K562 (cell line): ENCODE data around the gene HEXIM2. TPM values are rescaled to one million over a fixed set of nuclear protein-coding genes. Genes with fewer than 3 reads are reported as not detected.

Experiments
- BDP1 ChIP-seq: IDR thresholded peaks from 3 replicates; pipeline ENCODE4 v1.6.1; 2011; ENCODE audit not compliant: insufficient read length, insufficient read depth
- BRD9 ChIP-seq: fragments of 450-650 bp; IDR thresholded peaks from 2 replicates; pipeline ENCODE4 v1.6.1; 2018; ENCODE audit warnings: low read depth; ENCODE audit not compliant: partially characterized antibody
- CBFB ChIP-seq: sonication (generic); formaldehyde crosslinking; IDR thresholded peaks from 2 replicates; pipeline ENCODE4 v1.4.0; 2020; ENCODE audit warnings: mild to moderate bottlenecking, missing genetic modification reagents
- CCNT2 ChIP-seq: IDR thresholded peaks from 2 replicates; pipeline ENCODE4 v1.6.1; 2011; ENCODE audit warnings: borderline replicate concordance, low read depth, mild to moderate bottlenecking, moderate library complexity, mixed read lengths, low read length; ENCODE audit not compliant: insufficient read length; ENCODE audit errors: extremely low read depth
- CEBPG ChIP-seq, 3 experiments: fragments of 200-800 bp in 1 of 3; sonication (Bioruptor generic) in 1 of 3; sonication (generic) in 1 of 3; formaldehyde crosslinking in 1 of 3; IDR thresholded peaks in 2 of 3; conservative IDR thresholded peaks in 1 of 3; 2 replicates each; pipeline versions ENCODE4 v1.6.1 to v1.8.0; 2016 to 2022; ENCODE audit warnings: missing compliant biosample characterization in 2 of 3, missing genetic modification characterization in 2 of 3, mild to moderate bottlenecking in 1 of 3, missing genetic modification reagents in 1 of 3
- ELF1 ChIP-seq: fragments of 200-800 bp; sonication (Bioruptor generic); IDR thresholded peaks from 2 replicates; pipeline ENCODE4 v1.6.1; 2016; ENCODE audit warnings: missing genetic modification characterization, missing compliant biosample characterization
- GATAD2A ChIP-seq: fragments of 450-650 bp; IDR thresholded peaks from 2 replicates; pipeline ENCODE4 v1.6.1; 2017
- HINFP ChIP-seq: fragments of 450-650 bp; conservative IDR thresholded peaks from 2 replicates; pipeline ENCODE4 v1.6.1; 2016; ENCODE audit warnings: missing genetic modification characterization, low read depth, mild to moderate bottlenecking, control low read depth, missing compliant biosample characterization
- HNRNPL ChIP-seq: fragments of 200-400 bp; formaldehyde crosslinking; IDR thresholded peaks from 2 replicates; pipeline ENCODE4 v1.6.1; 2017; ENCODE audit warnings: low read depth, mild to moderate bottlenecking, low read length
- MTA1 ChIP-seq: fragments of 450-650 bp; IDR thresholded peaks from 2 replicates; pipeline ENCODE4 v1.6.1; 2017; ENCODE audit warnings: borderline replicate concordance
- NFIC ChIP-seq: fragments of 450-650 bp; IDR thresholded peaks from 2 replicates; pipeline ENCODE4 v1.6.1; 2017; ENCODE audit warnings: mild to moderate bottlenecking, inconsistent platforms
- PRMT5 ChIP-seq: sonication (generic); formaldehyde crosslinking; IDR thresholded peaks from 2 replicates; pipeline ENCODE4 v1.5.0; 2020; ENCODE audit warnings: missing genetic modification reagents
- RCOR1 ChIP-seq, 2 experiments: IDR thresholded peaks; 2 replicates each; pipeline ENCODE4 v1.6.1; 2012; ENCODE audit warnings: low read depth in 2 of 2, low read length in 2 of 2, borderline replicate concordance in 1 of 2, improper control_type of control experiment in 1 of 2
- TEAD4 ChIP-seq, 2 experiments: sonication (generic) in 1 of 2; formaldehyde crosslinking in 1 of 2; IDR thresholded peaks; 2 replicates each; pipeline versions ENCODE4 v1.6.1 to v1.8.0; 2012 to 2022; ENCODE audit warnings: borderline replicate concordance in 1 of 2, inconsistent platforms in 1 of 2, low read length in 1 of 2, mild to moderate bottlenecking in 1 of 2, missing genetic modification reagents in 1 of 2
- ZFP91 ChIP-seq: sonication (generic); formaldehyde crosslinking; IDR thresholded peaks from 2 replicates; pipeline ENCODE4 v1.8.0; 2022; ENCODE audit warnings: mild to moderate bottlenecking, missing genetic modification reagents
- ZNF121 ChIP-seq: sonication (generic); formaldehyde crosslinking; conservative IDR thresholded peaks from 2 replicates; pipeline ENCODE4 v1.8.0; 2022; ENCODE audit warnings: missing genetic modification reagents
- ZNF232 ChIP-seq: sonication (generic); formaldehyde crosslinking; IDR thresholded peaks from 2 replicates; pipeline ENCODE4 v1.8.0; 2022; ENCODE audit warnings: mild to moderate bottlenecking, missing genetic modification reagents
- polyA plus RNA-seq, 8 experiments: library from polyadenylated mRNA; depleted of rRNA in 4 of 8; stranded (reverse) in 5 of 8; unstranded in 3 of 8; fragments of >200 nt; fragmentation: Nextera tagmentation in 2 of 8; fragmentation: Illumina TruSeq in 1 of 8; extraction: Ambion mirVana in 2 of 8; extraction: Trizol in 1 of 8; gene quantifications; 2 replicates each; pipeline versions ENCODE4 v1.2.1 to v1.2.3, GENCODE V29; 2011 to 2014; ENCODE audit warnings: inconsistent platforms in 1 of 8, missing spikeins in 1 of 8
- total RNA-seq, 7 experiments: library from RNA; depleted of rRNA in 6 of 7; stranded (reverse); fragments of >200 nt in 6 of 7; fragmentation: Illumina TruSeq in 2 of 7; extraction: Trizol in 2 of 7; gene quantifications; 2 replicates each; pipeline versions ENCODE4 v1.2.1 to v1.2.3, GENCODE V29; 2011 to 2021; ENCODE audit warnings: low replicate concordance in 1 of 7
- TF ChIP-seq, protein P1 (sequence below): sonication (generic); formaldehyde crosslinking; IDR thresholded peaks from 2 replicates; pipeline ENCODE4 v1.8.0; 2022; ENCODE audit warnings: missing genetic modification reagents, mild to moderate bottlenecking, borderline replicate concordance
- TF ChIP-seq, protein P2 (sequence below): fragments of 250-450 bp; sonication (Bioruptor Pico); IDR thresholded peaks from 2 replicates; pipeline ENCODE4 v1.8.0; 2022; ENCODE audit warnings: inconsistent platforms

HEXIM2 gene
- total and polyA plus RNA-seq, 9 of the 15 experiments (the other 6 are each of a cell fraction or from before 2014, with no cell fraction given): 0.69 to 3.4 (median 1.1) TPM; not detected in 2

DNA sequence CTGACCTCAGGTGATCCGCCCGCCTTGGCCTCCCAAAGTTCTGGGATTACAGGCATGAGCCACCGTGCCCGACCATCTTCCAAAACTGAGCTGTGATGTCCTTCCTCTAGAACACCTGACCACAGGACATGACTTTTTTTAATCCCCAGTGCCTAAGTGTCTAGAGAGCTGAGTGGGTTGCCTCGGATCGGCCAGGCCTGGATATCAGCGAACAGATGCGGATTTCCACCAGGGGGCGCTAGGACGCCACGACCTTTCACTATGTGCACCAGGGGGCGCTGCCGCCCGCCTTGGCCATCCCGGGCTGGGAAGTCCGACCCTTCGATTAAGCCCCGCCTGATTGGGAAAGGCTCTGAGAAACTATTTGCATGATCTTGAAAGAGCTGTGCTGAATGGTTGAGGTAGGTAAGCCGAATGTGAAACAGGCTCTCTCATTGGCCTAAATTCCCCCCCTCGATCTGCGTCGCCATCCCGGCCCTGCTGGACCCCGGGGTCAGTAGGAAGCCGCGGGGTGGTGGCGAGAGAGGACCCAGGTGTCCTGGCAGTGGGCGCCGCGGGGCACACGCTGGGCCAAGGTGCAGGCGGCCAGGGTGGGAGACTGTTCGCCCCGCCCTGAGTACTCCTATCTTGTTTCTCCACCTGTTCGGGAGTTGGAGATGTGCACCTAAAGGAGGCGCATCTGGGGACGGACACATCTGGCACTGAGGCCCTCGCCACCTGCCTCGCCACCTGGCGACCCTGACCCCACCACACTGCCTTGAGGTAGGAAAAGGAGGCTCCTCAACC, 26.3 kb upstream of the HEXIM2 start, which contains the start of gene ACBD4 (continued):
- TF ChIP-seq CCNT2: peak; percentile 31
- TF ChIP-seq TEAD4 (IDR thresholded peaks at IDR 0.05; ENCODE audit: low read length): peak; percentile 77
- no peak for TF ChIP-seq TEAD4 (CRISPR knock-in tag; IDR thresholded peaks at IDR 0.05; ENCODE audit: borderline replicate concordance)
- TF ChIP-seq ELF1 (tag): no peak
- 0 out of 2 replicates have a peak, but pooled peaks have one; percentile 9 for TF ChIP-seq MTA1
- TF ChIP-seq RCOR1 (IDR thresholded peaks at IDR 0.05; ENCODE audit: borderline replicate concordance in 1 of 2, low read depth in 2 of 2, low read length in 2 of 2): peak in 1 of 2 experiments; percentile 80; a peak in 3 of 4 replicates
- TF ChIP-seq CEBPG (CRISPR knock-in tag; IDR thresholded peaks at IDR 0.05): peak; percentile 83
- TF ChIP-seq CEBPG (tag; conservative IDR thresholded peaks at IDR 0.05 in 1 of 2, IDR thresholded peaks at IDR 0.05 in 1 of 2): peak in 1 of 2 experiments; percentile 63; a peak in 1 of 4 replicates
- TF ChIP-seq CBFB (CRISPR knock-in tag): no peak
- no peak for TF ChIP-seq HINFP (tag)
- peak; percentile 44; the same call in 1 of the 2 replicates for TF ChIP-seq GATAD2A
- TF ChIP-seq HNRNPL: no peak
- peak; percentile 65 for TF ChIP-seq NFIC
- TF ChIP-seq, protein P1, sequence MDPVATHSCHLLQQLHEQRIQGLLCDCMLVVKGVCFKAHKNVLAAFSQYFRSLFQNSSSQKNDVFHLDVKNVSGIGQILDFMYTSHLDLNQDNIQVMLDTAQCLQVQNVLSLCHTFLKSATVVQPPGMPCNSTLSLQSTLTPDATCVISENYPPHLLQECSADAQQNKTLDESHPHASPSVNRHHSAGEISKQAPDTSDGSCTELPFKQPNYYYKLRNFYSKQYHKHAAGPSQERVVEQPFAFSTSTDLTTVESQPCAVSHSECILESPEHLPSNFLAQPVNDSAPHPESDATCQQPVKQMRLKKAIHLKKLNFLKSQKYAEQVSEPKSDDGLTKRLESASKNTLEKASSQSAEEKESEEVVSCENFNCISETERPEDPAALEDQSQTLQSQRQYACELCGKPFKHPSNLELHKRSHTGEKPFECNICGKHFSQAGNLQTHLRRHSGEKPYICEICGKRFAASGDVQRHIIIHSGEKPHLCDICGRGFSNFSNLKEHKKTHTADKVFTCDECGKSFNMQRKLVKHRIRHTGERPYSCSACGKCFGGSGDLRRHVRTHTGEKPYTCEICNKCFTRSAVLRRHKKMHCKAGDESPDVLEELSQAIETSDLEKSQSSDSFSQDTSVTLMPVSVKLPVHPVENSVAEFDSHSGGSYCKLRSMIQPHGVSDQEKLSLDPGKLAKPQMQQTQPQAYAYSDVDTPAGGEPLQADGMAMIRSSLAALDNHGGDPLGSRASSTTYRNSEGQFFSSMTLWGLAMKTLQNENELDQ: no peak
- TF ChIP-seq ZNF232: no peak
- TF ChIP-seq, protein P2, sequence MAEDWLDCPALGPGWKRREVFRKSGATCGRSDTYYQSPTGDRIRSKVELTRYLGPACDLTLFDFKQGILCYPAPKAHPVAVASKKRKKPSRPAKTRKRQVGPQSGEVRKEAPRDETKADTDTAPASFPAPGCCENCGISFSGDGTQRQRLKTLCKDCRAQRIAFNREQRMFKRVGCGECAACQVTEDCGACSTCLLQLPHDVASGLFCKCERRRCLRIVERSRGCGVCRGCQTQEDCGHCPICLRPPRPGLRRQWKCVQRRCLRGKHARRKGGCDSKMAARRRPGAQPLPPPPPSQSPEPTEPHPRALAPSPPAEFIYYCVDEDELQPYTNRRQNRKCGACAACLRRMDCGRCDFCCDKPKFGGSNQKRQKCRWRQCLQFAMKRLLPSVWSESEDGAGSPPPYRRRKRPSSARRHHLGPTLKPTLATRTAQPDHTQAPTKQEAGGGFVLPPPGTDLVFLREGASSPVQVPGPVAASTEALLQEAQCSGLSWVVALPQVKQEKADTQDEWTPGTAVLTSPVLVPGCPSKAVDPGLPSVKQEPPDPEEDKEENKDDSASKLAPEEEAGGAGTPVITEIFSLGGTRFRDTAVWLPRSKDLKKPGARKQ (CRISPR knock-in tag): no peak
- no peak for TF ChIP-seq PRMT5 (CRISPR knock-in tag)
- TF ChIP-seq ZNF121: 0 out of 2 replicates have a peak, but pooled peaks have one; percentile 38
- no peak for TF ChIP-seq BRD9
- TF ChIP-seq BDP1: no peak
- TF ChIP-seq ZFP91 (CRISPR knock-in tag): no peak
